OCI-LY3 (cell line): Measurements from ENCODE around the gene GFRA1.

Experiments
- EZH2phosphoT487 ChIP-seq: fragments of 200-600 bp; shearing (Covaris generic); IDR thresholded peaks from 2 replicates; pipeline ENCODE4 v1.6.1; 2018; ENCODE audit warnings: antibody characterized with exemption, mixed run types, low read depth
- TF ChIP-seq, protein P1 (sequence below): fragments of 200-600, 300-600 bp; sonication (generic); IDR thresholded peaks from 2 replicates; pipeline ENCODE4 v1.5.1; 2014; ENCODE audit warnings: antibody characterized with exemption, low read length, low read depth

DNA sequence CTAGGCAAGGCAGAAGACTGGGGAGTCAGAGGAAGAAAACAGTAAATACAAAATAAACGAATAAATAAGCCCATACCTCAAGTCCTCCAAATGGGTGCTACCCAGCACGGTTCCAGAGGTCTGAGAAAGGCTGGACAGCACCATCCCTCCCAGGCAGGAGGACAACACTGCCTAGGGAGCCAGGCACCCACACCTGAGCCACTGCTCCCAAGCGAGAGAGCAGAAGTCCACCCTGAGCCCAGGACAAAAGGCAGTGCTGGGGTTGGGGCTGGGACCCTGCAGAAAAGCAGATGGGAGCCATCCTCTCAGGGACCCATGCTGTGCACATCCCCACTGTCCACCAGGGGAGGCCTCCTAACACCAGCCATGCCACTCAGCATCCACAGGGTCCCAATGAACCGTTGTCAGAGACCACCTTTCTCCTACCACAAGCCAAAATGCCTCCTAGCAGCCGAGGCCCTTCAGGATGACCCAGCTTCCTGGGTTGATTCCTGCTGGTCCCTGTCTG lies 16.2 kb downstream of the GFRA1 start:
- TF ChIP-seq, protein P1, sequence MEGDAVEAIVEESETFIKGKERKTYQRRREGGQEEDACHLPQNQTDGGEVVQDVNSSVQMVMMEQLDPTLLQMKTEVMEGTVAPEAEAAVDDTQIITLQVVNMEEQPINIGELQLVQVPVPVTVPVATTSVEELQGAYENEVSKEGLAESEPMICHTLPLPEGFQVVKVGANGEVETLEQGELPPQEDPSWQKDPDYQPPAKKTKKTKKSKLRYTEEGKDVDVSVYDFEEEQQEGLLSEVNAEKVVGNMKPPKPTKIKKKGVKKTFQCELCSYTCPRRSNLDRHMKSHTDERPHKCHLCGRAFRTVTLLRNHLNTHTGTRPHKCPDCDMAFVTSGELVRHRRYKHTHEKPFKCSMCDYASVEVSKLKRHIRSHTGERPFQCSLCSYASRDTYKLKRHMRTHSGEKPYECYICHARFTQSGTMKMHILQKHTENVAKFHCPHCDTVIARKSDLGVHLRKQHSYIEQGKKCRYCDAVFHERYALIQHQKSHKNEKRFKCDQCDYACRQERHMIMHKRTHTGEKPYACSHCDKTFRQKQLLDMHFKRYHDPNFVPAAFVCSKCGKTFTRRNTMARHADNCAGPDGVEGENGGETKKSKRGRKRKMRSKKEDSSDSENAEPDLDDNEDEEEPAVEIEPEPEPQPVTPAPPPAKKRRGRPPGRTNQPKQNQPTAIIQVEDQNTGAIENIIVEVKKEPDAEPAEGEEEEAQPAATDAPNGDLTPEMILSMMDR: no peak
- no peak for TF ChIP-seq EZH2phosphoT487
